ENCODE results near the gene GUCA2B. TPM values are rescaled to one million over a fixed set of nuclear protein-coding genes. Genes with fewer than 3 reads are reported as not detected.
A peak's percentile ranks its signal among the peaks of the same experiment; 100 is the strongest.

GUCA2B gene
- total RNA-seq, 2 experiments from 2014 or later, result not detected

DNA sequence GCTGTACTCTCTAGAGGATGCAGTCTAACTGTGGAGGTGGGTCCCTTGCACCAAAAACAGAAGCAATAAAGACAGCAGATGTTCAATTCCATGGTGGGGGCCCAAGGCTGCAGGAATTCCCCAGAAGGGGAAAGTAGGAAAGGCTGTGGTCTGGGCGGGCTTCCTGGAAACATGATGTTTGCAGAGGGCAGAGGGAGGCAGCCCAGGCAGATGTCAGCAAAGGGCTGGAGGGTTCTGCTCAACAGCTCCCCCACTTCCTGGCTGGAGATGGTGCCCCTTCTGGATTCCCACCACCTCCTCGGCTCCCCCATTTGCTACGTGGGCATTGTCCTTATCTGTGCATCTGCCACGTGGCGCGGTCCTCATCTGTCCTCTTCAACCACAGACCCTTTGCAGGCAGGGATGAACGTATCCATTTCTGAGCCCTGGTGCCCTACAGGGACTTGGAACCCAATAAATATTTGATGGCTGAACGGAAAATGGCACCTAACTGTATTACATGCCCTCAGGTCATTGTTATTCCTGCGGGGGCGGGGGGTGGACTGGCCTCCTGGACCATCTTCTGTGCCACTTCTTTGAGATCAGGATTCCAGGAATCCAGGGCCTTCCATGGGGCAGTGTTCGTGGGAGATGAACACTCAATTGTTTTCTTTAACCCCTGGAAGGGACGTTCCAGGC, 8.4 kb upstream of the GUCA2B start:
- Mint-ChIP-seq H3K4me1 (ENCODE audit: low read depth) (peaks cover 5% of the 10 kb centered on the region), H3K27me3 (no peaks in the 10 kb centered on the region), H3K27ac (no peak overlapping the region), H3K36me3 (no peaks in the 10 kb centered on the region), H3K9me3 (no peaks in the 10 kb centered on the region), H3K4me3 (no peak overlapping the region)
- POLR2A ChIA-PET, result no interaction called here
- intact Hi-C loops (cut with micrococcal nuclease), result loop anchor here (10.0 kb wide), 1 partner anchor 590 kb away; no protein-coding TSS in a partner anchor
- CTCF ChIA-PET, result interaction anchor here (1.2 kb wide), 1 partner anchor 29 kb away, joined by 3 read pairs; no protein-coding TSS in a partner anchor
- no peak for DNase-seq

GRCh38 chr1:42145389-42145716, 7.9 kb upstream of the GUCA2B start:
- CTCF ChIA-PET, result no interaction called here
- Mint-ChIP-seq H3K36me3 (no peaks in the 10 kb centered on the region), H3K4me3 (no peak overlapping the region), H3K9me3 (no peaks in the 10 kb centered on the region), H3K27me3 (no peaks in the 10 kb centered on the region), H3K4me1 (ENCODE audit: low read depth) (peaks cover 5% of the 10 kb centered on the region), H3K27ac (no peak overlapping the region)
- intact Hi-C loops (cut with micrococcal nuclease), result loop anchor here (10.0 kb wide), 1 partner anchor 589 kb away; no protein-coding TSS in a partner anchor
- no peak for DNase-seq
- POLR2A ChIA-PET, result no interaction called here

- DNase-seq, result no peak
- H3K4me3 Mint-ChIP-seq, result no peak overlapping the region
- H3K4me1 Mint-ChIP-seq (ENCODE audit: low read depth), result peaks cover 5% of the 10 kb centered on the region
- intact Hi-C loops (cut with micrococcal nuclease), result loop anchor here (2.0 to 10.0 kb wide), 2 partner anchors 27 to 589 kb away; no protein-coding TSS in a partner anchor
- H3K27ac Mint-ChIP-seq, result no peak overlapping the region
- H3K9me3 Mint-ChIP-seq, result no peaks in the 10 kb centered on the region
- POLR2A ChIA-PET, result no interaction called here
- H3K27me3 Mint-ChIP-seq, result peaks cover 2% of the 10 kb centered on the region
- no peaks in the 10 kb centered on the region for H3K36me3 Mint-ChIP-seq
- CTCF ChIA-PET, result interaction anchor here (1.9 kb wide), 1 partner anchor 27 kb away, joined by 20 read pairs; no protein-coding TSS in a partner anchor
Observed at GRCh38 chr1:42145764-42146625, 7.2 kb upstream of the GUCA2B start.

DNA sequence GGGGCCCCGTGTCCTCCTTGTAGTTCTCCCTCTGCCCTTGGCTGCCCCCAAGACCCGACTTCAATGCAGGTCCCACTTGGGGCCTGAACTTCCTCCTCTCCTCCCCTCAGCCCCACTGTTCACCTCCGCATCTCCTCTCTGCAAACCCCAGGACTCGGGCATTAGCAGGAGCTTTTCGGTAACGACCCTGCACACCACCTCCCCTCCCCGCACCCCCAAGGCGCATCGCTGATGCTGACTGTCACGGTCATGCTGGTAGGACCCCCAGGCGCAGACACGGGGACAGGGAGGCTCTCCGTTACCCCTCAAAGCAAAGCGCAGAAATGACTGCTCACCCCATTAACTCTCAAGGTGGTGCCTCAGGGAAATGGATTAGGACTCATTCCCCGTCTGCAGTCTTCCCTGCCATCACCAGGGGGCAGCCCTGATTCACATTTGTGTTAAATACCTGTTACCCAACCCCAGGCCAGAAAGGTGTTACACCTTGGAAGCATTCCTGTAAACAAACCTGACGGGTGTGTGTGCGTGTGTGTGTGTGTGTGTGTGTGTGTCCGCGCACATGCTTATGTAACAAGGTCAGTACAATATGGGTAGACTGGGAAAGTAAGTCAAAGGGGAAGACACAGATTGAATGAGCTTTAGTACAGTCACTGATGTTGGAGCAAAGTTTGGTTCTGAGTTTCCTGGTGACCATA, 6.4 kb upstream of the GUCA2B start:
- Mint-ChIP-seq H3K36me3 (no peaks in the 10 kb centered on the region), H3K27me3 (peaks cover 2% of the 10 kb centered on the region), H3K9me3 (no peaks in the 10 kb centered on the region), H3K27ac (no peak overlapping the region), H3K4me3 (no peak overlapping the region), H3K4me1 (ENCODE audit: low read depth) (peaks cover 5% of the 10 kb centered on the region)
- POLR2A ChIA-PET, result no interaction called here
- CTCF ChIA-PET, result interaction anchor here (0.6 to 1.9 kb wide), 7 partner anchors 9 to 281 kb away, joined by 3 to 20 read pairs (median 4); no protein-coding TSS in a partner anchor
- peak; percentile 80 for DNase-seq
- intact Hi-C loops (cut with micrococcal nuclease), result loop anchor here (2.0 to 10.0 kb wide), 2 partner anchors 26 to 588 kb away; no protein-coding TSS in a partner anchor

GRCh38 chr1:42148166-42148565, 5.0 kb upstream of the GUCA2B start:
- intact Hi-C loops (cut with micrococcal nuclease), result loop anchor here (10.0 kb wide), 1 partner anchor 587 kb away; no protein-coding TSS in a partner anchor
- no peak for DNase-seq
- H3K36me3 Mint-ChIP-seq, result no peaks in the 10 kb centered on the region
- peaks cover 4% of the 10 kb centered on the region for H3K4me1 Mint-ChIP-seq (ENCODE audit: low read depth)
- no peak overlapping the region for H3K27ac Mint-ChIP-seq
- no peaks in the 10 kb centered on the region for H3K9me3 Mint-ChIP-seq
- peaks cover 3% of the 10 kb centered on the region for H3K27me3 Mint-ChIP-seq
- no peak overlapping the region for H3K4me3 Mint-ChIP-seq
- CTCF ChIA-PET, result interaction anchor here (1.0 to 1.9 kb wide), 5 partner anchors 8 to 202 kb away, joined by 3 to 20 read pairs (median 5); no protein-coding TSS in a partner anchor
- POLR2A ChIA-PET, result no interaction called here

DNA sequence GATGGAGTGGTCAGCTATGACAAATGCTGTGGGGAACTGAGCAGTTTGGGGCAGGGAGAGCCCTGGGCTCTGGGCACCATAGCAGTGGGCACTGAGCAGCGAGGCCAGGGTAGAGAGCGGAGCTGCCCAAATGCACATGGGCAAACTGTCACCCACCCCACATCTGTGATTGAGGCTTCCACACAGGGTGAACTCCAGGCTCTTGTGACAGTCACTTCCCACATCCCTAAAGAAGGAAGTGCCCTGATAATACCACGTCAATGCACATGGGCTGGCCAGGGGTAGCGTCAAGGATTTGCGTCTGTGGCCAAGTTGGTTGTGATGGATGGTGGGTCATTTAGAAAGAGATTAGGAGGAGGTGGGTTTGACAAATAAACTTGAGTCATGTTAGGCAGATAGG, 2.6 kb upstream of the GUCA2B start:
- ChIA-PET POLR2A (no interaction called here), CTCF (interaction anchor here (4.3 kb wide), 1 partner anchor 23 kb away, joined by 21 read pairs; no protein-coding TSS in a partner anchor)
- Mint-ChIP-seq H3K4me3 (no peak overlapping the region), H3K27me3 (peaks cover 3% of the 10 kb centered on the region), H3K4me1 (ENCODE audit: low read depth) (no peaks in the 10 kb centered on the region), H3K27ac (no peak overlapping the region), H3K9me3 (no peaks in the 10 kb centered on the region), H3K36me3 (no peaks in the 10 kb centered on the region)
- no peak for DNase-seq
- intact Hi-C loops (cut with micrococcal nuclease), result no loop called here

DNA sequence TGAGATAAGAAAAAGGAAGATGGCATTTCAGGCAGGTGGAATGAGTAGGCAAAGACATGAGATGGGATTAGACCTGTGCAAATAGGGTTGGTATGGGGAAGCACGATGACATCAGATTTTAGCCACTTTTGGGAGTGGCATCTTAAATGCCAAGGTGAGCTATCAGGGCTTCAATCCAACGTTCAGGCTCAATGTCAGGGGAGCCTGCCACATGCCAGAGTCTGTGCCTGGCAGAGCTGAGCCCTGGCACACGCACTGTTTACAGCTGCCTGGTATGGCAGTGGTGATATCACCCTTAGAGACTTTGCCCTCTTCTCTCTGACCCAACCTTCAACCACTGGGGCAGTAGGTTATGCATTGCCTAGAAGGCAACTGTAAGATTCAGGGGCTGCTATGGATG, 1.1 kb upstream of the GUCA2B start:
- Mint-ChIP-seq H3K9me3 (no peaks in the 10 kb centered on the region), H3K4me1 (ENCODE audit: low read depth) (no peaks in the 10 kb centered on the region), H3K36me3 (no peaks in the 10 kb centered on the region), H3K4me3 (no peak overlapping the region), H3K27ac (no peak overlapping the region), H3K27me3 (peaks cover 3% of the 10 kb centered on the region)
- ChIA-PET CTCF (interaction anchor here (4.3 kb wide), 1 partner anchor 22 kb away, joined by 21 read pairs; no protein-coding TSS in a partner anchor), POLR2A (no interaction called here)
- DNase-seq, result no peak
- intact Hi-C loops (cut with micrococcal nuclease), result no loop called here

GRCh38 chr1:42153624-42154023, 414 bp downstream of the GUCA2B start:
- Mint-ChIP-seq H3K4me3 (no peak overlapping the region), H3K36me3 (no peaks in the 10 kb centered on the region), H3K27me3 (peaks cover 3% of the 10 kb centered on the region), H3K27ac (no peak overlapping the region), H3K4me1 (ENCODE audit: low read depth) (peaks cover 5% of the 10 kb centered on the region), H3K9me3 (no peaks in the 10 kb centered on the region)
- DNase-seq, result no peak
- POLR2A ChIA-PET, result no interaction called here
- CTCF ChIA-PET, result interaction anchor here (0.5 kb wide), 1 partner anchor 304 kb away, joined by 4 read pairs; no protein-coding TSS in a partner anchor
- intact Hi-C loops (cut with micrococcal nuclease), result no loop called here

DNA sequence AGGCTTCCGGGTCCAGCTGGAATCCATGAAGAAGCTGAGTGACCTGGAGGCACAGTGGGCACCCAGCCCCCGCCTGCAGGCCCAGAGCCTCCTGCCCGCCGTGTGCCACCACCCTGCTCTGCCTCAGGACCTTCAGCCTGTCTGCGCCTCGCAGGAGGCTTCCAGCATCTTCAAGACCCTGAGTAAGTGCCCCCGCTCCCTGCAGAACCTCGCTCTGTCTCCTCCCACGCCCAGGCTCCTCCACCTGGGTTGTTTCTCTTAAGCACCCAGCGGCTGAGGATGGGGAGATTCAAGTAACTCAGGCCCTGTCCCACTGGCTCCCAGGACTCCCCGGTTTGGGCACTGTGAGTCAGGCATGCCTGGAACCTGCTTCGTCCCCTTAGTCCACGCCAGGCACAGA, 1.5 kb downstream of the GUCA2B start:
- ChIA-PET POLR2A (no interaction called here), CTCF (interaction anchor here (1.8 kb wide), 1 partner anchor 19 kb away, joined by 8 read pairs; no protein-coding TSS in a partner anchor)
- intact Hi-C loops (cut with micrococcal nuclease), result no loop called here
- DNase-seq, result no peak
- H3K4me3 Mint-ChIP-seq, result no peak overlapping the region
- H3K36me3 Mint-ChIP-seq, result no peaks in the 10 kb centered on the region
- H3K27me3 Mint-ChIP-seq, result peaks cover 3% of the 10 kb centered on the region
- H3K4me1 Mint-ChIP-seq (ENCODE audit: low read depth), result peaks cover 5% of the 10 kb centered on the region
- no peaks in the 10 kb centered on the region for H3K9me3 Mint-ChIP-seq
- H3K27ac Mint-ChIP-seq, result no peak overlapping the region

DNA sequence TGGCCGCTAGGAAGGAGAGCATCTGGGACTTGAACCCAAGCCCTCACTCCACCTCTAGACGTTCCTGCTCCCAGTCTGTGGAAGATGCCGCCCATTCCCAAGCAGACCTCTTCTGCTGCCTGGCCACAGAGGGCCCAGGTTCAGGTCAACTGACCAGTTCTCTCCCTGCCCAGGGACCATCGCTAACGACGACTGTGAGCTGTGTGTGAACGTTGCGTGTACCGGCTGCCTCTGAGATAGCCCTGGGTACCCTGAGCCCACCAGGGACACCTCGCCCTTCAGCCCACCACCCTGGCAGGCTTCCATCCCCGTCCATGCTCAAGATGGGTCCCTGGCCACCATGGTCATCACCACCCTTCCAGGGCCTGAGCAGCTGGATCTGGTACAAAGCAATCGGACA, 2.2 kb downstream of the GUCA2B start:
- no peak for DNase-seq
- Mint-ChIP-seq H3K27me3 (peaks cover 3% of the 10 kb centered on the region), H3K4me3 (no peak overlapping the region), H3K36me3 (no peaks in the 10 kb centered on the region), H3K9me3 (peaks cover under 1% of the 10 kb centered on the region), H3K27ac (no peak overlapping the region), H3K4me1 (ENCODE audit: low read depth) (peaks cover 5% of the 10 kb centered on the region)
- CTCF ChIA-PET, result interaction anchor here (1.8 kb wide), 2 partner anchors 8 to 18 kb away, joined by 7 to 8 read pairs; no protein-coding TSS in a partner anchor
- POLR2A ChIA-PET, result no interaction called here
- intact Hi-C loops (cut with micrococcal nuclease), result no loop called here

DNA sequence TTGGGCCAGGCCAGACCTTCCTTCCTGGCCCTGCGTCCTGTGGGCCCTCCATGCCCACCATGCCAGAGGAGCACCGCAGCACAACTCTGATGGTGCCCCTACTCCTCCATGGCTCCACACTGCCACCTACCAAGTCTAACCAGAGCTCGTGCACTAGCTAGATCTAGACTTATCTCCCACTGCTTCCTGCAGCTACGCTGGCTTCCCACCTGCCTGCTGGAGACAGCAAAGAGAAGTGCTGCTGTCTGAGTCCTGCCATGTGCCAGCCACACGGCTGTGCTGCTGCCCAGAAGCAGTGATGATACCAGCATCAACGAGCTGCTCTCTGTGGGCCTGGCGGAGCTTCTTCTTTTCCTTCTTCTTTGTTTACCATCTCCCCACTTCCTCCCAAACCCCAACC, 4.5 kb downstream of the GUCA2B start:
- intact Hi-C loops (cut with micrococcal nuclease), result no loop called here
- POLR2A ChIA-PET, result no interaction called here
- Mint-ChIP-seq H3K9me3 (peaks cover 14% of the 10 kb centered on the region), H3K36me3 (no peaks in the 10 kb centered on the region), H3K27me3 (no peaks in the 10 kb centered on the region), H3K27ac (no peak overlapping the region), H3K4me3 (no peak overlapping the region), H3K4me1 (ENCODE audit: low read depth) (peaks cover 5% of the 10 kb centered on the region)
- CTCF ChIA-PET, result interaction anchor here (0.6 to 1.9 kb wide), 5 partner anchors 10 to 581 kb away, joined by 3 to 7 read pairs (median 3); no protein-coding TSS in a partner anchor
- peak; percentile 31 for DNase-seq
